Epithelial cell of proximal tubule (primary cell): ENCODE results near the gene CDC42BPA. TPM values are rescaled to one million over a fixed set of nuclear protein-coding genes. Genes with fewer than 3 reads are reported as not detected.

ENCODE experiments used
- DNase-seq: peaks from one replicate; pipeline ENCODE4 v3.0.0-alpha.2; 2011; ENCODE audit warnings: low read depth
- H3K4me3 ChIP-seq: 2 replicates; pipeline ENCODE4 v1.5.1; 2011; ENCODE audit warnings: low read depth, mild to moderate bottlenecking, low read length
- CTCF ChIP-seq: conservative IDR thresholded peaks from 2 replicates; pipeline ENCODE4 v1.5.1; 2012; ENCODE audit warnings: low read depth, mild to moderate bottlenecking, low read length
- total RNA-seq: library from RNA; depleted of rRNA; stranded (reverse); fragments of >200 nt; gene quantifications from 2 replicates; pipeline ENCODE4 v1.2.3, GENCODE V29; 2015

Gene CDC42BPA
- total RNA-seq, 1 donor from 2014 or later = 15.6 TPM

GRCh38 chr1:226953175-226953800, 365.0 kb downstream of the CDC42BPA start:
- no peak overlapping the region for H3K4me3 ChIP-seq
- DNase-seq = no peak
- no peak for TF ChIP-seq CTCF

- DNase-seq = no peak
- H3K4me3 ChIP-seq = no peak overlapping the region
- TF ChIP-seq CTCF = no peak
Measured at GRCh38 chr1:226952118-226952441, 366.2 kb downstream of the CDC42BPA start.

GRCh38 chr1:226951286-226952117, 366.8 kb downstream of the CDC42BPA start:
- H3K4me3 ChIP-seq = no peak overlapping the region
- no peak for TF ChIP-seq CTCF
- DNase-seq = no peak

- no peak overlapping the region for H3K4me3 ChIP-seq
- no peak for DNase-seq
- TF ChIP-seq CTCF = no peak
Measured at GRCh38 chr1:226950871-226951270, 367.4 kb downstream of the CDC42BPA start.

GRCh38 chr1:226950316-226950715, 368.0 kb downstream of the CDC42BPA start:
- DNase-seq = no peak
- TF ChIP-seq CTCF = no peak
- no peak overlapping the region for H3K4me3 ChIP-seq

- no peak overlapping the region for H3K4me3 ChIP-seq
- DNase-seq = no peak
- TF ChIP-seq CTCF = no peak
Measured at GRCh38 chr1:226949401-226949800, 368.9 kb downstream of the CDC42BPA start.

GRCh38 chr1:226948996-226949395, 369.3 kb downstream of the CDC42BPA start:
- H3K4me3 ChIP-seq = no peak overlapping the region
- no peak for TF ChIP-seq CTCF
- no peak for DNase-seq
